ENCODE measurements around the gene GOLGA1.
"Not testable (repeated sequence)": the region's sequence is repeated elsewhere in the genome, so short reads cannot be mapped to it uniquely, and the experiment has no call there.

GOLGA1 gene

DNA sequence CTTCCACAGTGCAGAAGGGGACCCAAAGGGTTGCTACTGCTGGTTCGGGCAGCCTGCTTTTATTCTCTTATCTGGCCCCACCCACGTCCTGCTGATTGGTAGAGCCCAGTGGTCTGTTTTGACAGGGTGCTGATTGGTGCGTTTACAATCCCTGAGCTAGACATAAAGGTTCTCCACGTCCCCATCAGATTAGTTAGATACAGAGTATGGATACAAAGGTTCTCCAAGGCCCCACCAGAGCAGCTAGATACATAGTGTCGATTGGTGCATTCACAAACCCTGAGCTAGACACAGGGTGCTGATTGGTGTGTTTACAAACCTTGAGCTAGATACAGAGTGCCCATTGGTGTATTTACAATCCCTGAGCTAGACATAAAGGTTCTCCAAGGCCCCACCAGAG lies 102.8 kb downstream of the GOLGA1 start:
- not testable (repeated sequence) for DNase-seq (ENCODE audit: low read depth in 2 of 2)

DNA sequence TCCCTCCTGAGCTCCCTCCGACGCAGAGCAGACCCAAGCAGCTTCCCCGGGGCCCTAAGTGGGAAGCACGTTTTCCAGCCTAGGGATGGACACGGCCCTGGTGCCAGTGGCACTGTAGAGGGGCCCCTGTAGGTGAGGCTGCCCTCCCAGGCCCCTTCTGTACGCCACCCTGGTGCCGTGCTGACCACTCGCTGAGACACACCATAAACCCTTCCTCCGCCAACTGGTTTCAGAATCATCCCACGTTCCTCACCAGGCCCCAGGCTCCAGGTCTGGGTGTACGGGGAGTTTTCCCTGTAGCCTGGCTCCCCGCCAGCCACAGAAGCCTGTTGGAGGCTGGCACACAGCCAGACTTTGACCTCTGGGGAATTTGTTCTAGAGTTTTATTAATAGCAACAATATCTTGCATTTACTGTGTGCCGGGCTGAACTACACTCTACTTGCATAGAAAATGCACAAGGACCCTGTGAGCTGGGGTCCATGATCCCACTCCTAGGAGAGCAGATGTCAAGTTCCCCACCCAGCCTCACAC lies 105.8 kb downstream of the GOLGA1 start:
- peak; percentile 56 to 71 for DNase-seq (ENCODE audit: low read depth in 2 of 2)

DNA sequence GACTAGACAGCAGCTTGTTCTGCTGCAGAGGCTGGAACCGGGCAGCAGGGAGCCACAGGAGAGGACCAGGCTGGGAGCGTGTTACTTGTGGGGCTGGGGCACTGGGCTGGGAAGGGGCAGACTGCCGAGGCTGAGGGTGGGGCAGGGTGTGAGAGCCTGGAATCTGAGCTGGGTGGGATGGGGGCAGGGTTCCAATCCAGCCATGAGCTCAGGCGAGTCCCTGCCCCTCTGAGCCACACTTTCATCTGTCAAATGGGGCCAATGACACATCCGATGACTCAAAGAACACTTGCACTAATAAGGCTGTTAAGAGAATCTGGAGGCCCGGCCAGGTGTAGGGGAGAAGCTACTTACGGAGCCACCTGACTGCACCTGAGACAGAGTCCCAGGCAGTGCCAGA lies 106.3 kb downstream of the GOLGA1 start:
- no peak for DNase-seq (ENCODE audit: low read depth in 2 of 2)

DNA sequence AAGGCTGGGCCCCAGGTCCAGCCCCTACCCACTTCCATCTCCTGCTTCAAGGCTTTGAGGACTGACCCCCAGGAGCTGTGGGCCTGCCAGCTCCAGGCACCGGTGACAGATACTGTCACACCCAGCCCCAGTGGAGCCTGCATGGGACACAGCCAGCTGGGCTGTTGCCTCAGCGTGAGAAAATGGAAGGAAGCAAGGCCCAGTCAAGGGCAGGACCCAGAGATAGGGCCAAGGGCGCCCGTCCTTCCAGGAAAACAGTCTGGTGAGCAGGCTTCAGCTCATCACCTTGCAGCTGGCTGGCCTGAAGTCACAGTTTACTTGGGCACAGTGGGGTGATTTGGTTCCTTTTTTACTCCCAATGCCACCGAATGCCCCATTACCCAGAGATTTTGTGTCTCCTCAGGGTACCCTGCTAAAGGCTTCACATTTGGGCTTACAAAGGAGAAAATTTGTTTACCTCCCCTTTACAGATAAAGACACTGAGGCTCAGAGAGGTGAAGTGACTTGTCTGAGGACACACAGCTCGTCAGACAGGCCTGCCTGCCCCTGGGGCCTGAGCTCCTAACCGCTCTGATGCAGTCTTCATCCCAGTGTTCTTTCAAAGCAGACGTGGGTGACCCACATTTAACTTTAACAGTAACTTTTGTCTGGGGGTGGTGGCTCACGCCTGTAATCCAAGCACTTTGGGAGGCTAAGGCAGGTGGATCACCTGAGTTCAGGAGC lies 109.1 kb downstream of the GOLGA1 start:
- no peak for DNase-seq (ENCODE audit: low read depth in 2 of 2)

DNA sequence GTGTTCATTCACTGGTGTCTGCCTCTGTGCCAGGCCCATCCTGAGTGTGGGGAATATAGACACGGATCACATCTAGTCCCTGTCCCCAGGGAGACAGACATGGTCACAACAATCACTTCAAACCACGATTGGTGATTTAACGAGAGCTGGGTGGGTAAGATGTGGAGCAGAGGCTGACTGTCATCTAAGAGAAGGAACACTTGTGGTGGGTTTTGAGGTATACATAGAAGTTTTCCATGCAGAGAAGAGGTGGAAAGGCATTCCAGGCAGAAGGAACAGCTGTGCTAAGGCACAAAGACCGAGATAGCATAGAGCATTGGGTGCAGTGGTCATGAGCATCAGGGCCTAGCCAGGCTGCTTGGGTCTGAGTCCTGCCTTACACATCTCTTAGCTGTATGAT lies 110.3 kb downstream of the GOLGA1 start:
- DNase-seq (ENCODE audit: low read depth in 2 of 2): no peak

DNA sequence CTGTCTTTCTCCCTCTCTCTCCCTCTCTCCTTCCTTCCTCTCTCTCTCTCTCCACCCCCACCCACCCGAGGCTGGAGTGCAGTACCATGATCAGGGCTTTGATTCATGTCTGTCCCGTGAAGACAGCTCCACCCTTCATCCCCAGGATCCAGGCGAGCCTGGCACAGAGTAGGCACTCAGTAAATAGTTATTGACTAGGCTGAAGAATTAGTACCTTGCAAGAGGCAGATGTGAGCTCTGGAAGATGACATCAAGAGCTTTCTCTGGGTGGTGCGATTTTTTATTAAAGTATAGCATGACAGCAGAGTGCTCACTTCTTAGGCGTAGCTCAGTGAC lies 111.6 kb downstream of the GOLGA1 start:
- DNase-seq (ENCODE audit: low read depth in 2 of 2): no peak

DNA sequence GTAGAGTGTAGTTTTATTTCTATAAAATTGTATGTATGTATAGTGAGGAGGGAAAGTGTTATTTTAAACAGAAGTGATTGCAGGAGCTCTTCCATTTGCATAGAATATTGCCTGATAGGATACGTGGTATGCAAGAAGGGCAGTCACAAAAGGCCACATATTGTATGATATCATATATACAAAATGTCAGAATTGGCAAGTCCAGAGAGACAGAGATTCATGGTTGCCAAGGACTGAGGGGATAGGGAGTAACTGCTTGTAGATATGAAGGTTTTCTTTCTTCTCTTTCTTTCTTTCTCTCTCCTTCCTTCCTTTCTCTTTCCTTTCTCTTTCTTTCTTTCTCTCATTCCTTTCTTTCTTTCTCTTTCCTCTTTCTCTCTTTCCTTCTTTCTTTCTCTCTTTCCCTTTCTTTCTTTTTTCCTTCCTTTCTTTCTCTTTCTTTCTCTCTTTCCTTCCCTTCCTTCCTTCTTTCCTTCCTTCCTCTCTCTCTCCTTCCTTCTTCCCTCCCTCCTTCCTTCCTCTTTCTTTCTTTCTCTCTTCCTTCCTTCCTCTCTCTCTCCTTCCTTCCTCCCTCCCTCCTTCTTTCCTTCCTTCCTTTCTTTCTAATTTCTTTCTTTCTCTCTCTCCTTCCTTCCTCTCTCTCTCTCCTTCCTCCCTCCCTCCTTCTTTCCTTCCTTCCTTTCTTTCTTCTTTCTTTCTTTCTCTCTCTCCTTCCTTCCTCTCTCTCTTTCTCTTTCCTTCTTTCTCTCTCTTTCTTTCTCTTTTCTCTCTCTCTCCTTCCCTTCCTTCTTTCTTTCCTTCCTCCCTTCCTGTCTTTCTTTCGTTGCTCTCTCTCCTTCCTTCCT lies 112.2 kb downstream of the GOLGA1 start:
- DNase-seq (ENCODE audit: low read depth in 2 of 2): no peak
